ENCODE results near the gene LZIC. TPM values are rescaled to one million over a fixed set of nuclear protein-coding genes. Genes with fewer than 3 reads are reported as not detected.

The LZIC gene
- total and polyA plus RNA-seq, 9 of the 15 experiments (the other 6 are each of a cell fraction or from before 2014, with no cell fraction given) = 32.9 to 109 (median 61.7) TPM

DNA sequence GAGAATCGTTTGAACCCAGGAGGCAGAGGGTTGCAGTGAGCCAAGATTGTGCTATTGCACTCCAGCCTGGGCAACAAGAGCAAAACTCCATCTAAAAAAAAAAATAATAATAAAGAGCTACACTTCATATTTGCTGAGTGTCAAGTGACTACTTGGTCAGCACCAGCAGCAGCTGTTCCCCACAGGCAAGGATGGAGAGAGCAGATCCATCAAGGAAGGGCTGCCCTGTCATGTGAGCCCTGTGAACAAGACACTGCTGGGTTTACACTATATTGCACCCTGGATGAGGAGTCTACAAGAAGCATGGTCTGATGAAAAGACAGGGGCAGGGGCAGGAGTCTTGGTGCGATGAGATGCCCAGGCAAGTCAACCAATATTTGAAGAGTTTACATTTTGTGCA is 36.7 kb downstream of the LZIC start:
- WGBS (ENCODE audit: insufficient coverage, low coverage, missing lambda C conversion rate) = 63% methylated on average over 2 of the region's 2 CpGs
- no peak for DNase-seq (ENCODE audit: extremely low read depth in 1 of 4, low spot score in 3 of 4)
- no peak for TF ChIP-seq HDAC1 (IDR thresholded peaks at IDR 0.05)
- no peak for TF ChIP-seq ZNF76 (CRISPR knock-in tag; IDR thresholded peaks at IDR 0.05; ENCODE audit: borderline replicate concordance)
- TF ChIP-seq KDM2B (CRISPR knock-in tag; IDR thresholded peaks at IDR 0.05) = no peak
- no peak for TF ChIP-seq ARHGAP35 (IDR thresholded peaks at IDR 0.05; ENCODE audit: partially characterized antibody)
- TF ChIP-seq, protein P1, sequence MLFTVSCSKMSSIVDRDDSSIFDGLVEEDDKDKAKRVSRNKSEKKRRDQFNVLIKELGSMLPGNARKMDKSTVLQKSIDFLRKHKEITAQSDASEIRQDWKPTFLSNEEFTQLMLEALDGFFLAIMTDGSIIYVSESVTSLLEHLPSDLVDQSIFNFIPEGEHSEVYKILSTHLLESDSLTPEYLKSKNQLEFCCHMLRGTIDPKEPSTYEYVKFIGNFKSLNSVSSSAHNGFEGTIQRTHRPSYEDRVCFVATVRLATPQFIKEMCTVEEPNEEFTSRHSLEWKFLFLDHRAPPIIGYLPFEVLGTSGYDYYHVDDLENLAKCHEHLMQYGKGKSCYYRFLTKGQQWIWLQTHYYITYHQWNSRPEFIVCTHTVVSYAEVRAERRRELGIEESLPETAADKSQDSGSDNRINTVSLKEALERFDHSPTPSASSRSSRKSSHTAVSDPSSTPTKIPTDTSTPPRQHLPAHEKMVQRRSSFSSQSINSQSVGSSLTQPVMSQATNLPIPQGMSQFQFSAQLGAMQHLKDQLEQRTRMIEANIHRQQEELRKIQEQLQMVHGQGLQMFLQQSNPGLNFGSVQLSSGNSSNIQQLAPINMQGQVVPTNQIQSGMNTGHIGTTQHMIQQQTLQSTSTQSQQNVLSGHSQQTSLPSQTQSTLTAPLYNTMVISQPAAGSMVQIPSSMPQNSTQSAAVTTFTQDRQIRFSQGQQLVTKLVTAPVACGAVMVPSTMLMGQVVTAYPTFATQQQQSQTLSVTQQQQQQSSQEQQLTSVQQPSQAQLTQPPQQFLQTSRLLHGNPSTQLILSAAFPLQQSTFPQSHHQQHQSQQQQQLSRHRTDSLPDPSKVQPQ (CRISPR knock-in tag; IDR thresholded peaks at IDR 0.05; ENCODE audit: borderline replicate concordance) = no peak
- no peak for TF ChIP-seq KDM5B (IDR thresholded peaks at IDR 0.05; ENCODE audit: insufficient replicate concordance, low read depth, low read length)
- TF ChIP-seq MTA1 (IDR thresholded peaks at IDR 0.05; ENCODE audit: borderline replicate concordance) = no peak
- TF ChIP-seq RFX1 (IDR thresholded peaks at IDR 0.05) = no peak
- no peak for TF ChIP-seq SIRT6 (IDR thresholded peaks at IDR 0.05; ENCODE audit: low read depth, low read length)
- TF ChIP-seq, protein P2, sequence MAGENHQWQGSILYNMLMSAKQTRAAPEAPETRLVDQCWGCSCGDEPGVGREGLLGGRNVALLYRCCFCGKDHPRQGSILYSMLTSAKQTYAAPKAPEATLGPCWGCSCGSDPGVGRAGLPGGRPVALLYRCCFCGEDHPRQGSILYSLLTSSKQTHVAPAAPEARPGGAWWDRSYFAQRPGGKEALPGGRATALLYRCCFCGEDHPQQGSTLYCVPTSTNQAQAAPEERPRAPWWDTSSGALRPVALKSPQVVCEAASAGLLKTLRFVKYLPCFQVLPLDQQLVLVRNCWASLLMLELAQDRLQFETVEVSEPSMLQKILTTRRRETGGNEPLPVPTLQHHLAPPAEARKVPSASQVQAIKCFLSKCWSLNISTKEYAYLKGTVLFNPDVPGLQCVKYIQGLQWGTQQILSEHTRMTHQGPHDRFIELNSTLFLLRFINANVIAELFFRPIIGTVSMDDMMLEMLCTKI (IDR thresholded peaks at IDR 0.05; ENCODE audit: partially characterized antibody) = no peak
- TF ChIP-seq AFF4 (CRISPR knock-in tag; IDR thresholded peaks at IDR 0.05) = no peak
- no peak for TF ChIP-seq FOXA1 (IDR thresholded peaks at IDR 0.05; ENCODE audit: borderline replicate concordance)
- no peak for TF ChIP-seq NKRF (IDR thresholded peaks at IDR 0.05; ENCODE audit: borderline replicate concordance)

More for the DNA sequence above, 36.7 kb downstream of the LZIC start:
- Histone ChIP-seq H4K20me1 (replicated peaks; ENCODE audit: control insufficient read depth, insufficient read depth, low read length) (peaks cover 4% of the 10 kb centered on the region; the same call in 1 of the 2 replicates), H2AFZ (ENCODE audit: low read depth, low read length) (no peak overlapping the region), H3K4me3 (no peak overlapping the region), H3K4me2 (ENCODE audit: insufficient read depth, low read length) (no peak overlapping the region), H3K27ac (ENCODE audit: extremely low read depth, low read depth, low read length) (no peak overlapping the region), H3K27me3 (ENCODE audit: control insufficient read depth in 2 of 2, insufficient read depth in 2 of 2, low read length in 2 of 2) (no peaks in the 10 kb centered on the region), H3K9me3 (replicated peaks; ENCODE audit: control insufficient read depth, insufficient read depth, low read depth, low read length) (no peaks in the 10 kb centered on the region), H3K9ac (ENCODE audit: insufficient read depth in 1 of 2, low read depth in 2 of 2, low read length in 2 of 2) (no peak overlapping the region), H3K79me2 (ENCODE audit: control insufficient read depth, insufficient read depth, low read length) (peaks cover 12% of the 10 kb centered on the region), H3K9me1 (ENCODE audit: control insufficient read depth, insufficient read depth, low read length) (peaks cover 3% of the 10 kb centered on the region), H3K4me1 (replicated peaks in 1 of 2; ENCODE audit: control insufficient read depth in 2 of 2, insufficient read depth in 2 of 2, low read length in 2 of 2) (peaks cover 25 to 29% of the 10 kb centered on the region in 2 experiments), H3K36me3 (ENCODE audit: control insufficient read depth, insufficient read depth, low read length) (no peaks in the 10 kb centered on the region)
- CTCF ChIA-PET (ENCODE audit: low intra/inter-chr PET ratio) = no interaction called here
- in situ Hi-C loops (cut with MboI) = no loop called here
- intact Hi-C loops (cut with micrococcal nuclease) = no loop called here
- ATAC-seq = no peak
- no TSS peak for BruUV-seq (replicated peaks)
- POLR2A ChIA-PET = interaction anchor here (0.7 to 1.3 kb wide), 3 partner anchors 12 to 65 kb away, joined by 3 to 4 read pairs (median 3); no protein-coding TSS in a partner anchor
- FAIRE-seq = no peak

All from K562 (cell line).